Activated CD4-positive, alpha-beta T cell treated with anti-CD3 and anti-CD28 coated beads for 24 hours (primary cell): ENCODE measurements around the gene APCDD1L.
"Not testable (repeated sequence)": the region's sequence is repeated elsewhere in the genome, so short reads cannot be mapped to it uniquely, and the experiment has no call there.

Source experiments
- DNase-seq, 2 donors: peaks; one replicate each; pipeline ENCODE4 v3.0.0-alpha.2; 2020; ENCODE audit warnings: low read depth in 2 of 2

The APCDD1L gene

GRCh38 chr20:58441723-58442122 lies 73.5 kb downstream of the APCDD1L start:
- no peak for DNase-seq

GRCh38 chr20:58440021-58440767 lies 75.0 kb downstream of the APCDD1L start:
- DNase-seq = no peak

GRCh38 chr20:58438970-58439808 lies 76.0 kb downstream of the APCDD1L start:
- DNase-seq = no peak

- no peak for DNase-seq
These were observed 78.1 kb downstream of the APCDD1L start for GRCh38 chr20:58436868-58437645.

- DNase-seq = no peak
These were observed 80.0 kb downstream of the APCDD1L start for GRCh38 chr20:58435237-58435636.

- DNase-seq = no peak
These were observed 80.9 kb downstream of the APCDD1L start for GRCh38 chr20:58434326-58434725.

- no peak for DNase-seq
These were observed 81.4 kb downstream of the APCDD1L start for GRCh38 chr20:58433759-58434158.

- DNase-seq = no peak
These were observed 82.1 kb downstream of the APCDD1L start for GRCh38 chr20:58433029-58433647.

GRCh38 chr20:58432186-58432954 lies 82.8 kb downstream of the APCDD1L start:
- no peak for DNase-seq

- DNase-seq = no peak
These were observed 84.1 kb downstream of the APCDD1L start for GRCh38 chr20:58431134-58431533.

- no peak for DNase-seq
These were observed 85.9 kb downstream of the APCDD1L start for GRCh38 chr20:58429303-58429702.

GRCh38 chr20:58428364-58428763 lies 86.8 kb downstream of the APCDD1L start:
- no peak for DNase-seq

GRCh38 chr20:58427571-58427970 lies 87.6 kb downstream of the APCDD1L start:
- not testable (repeated sequence) for DNase-seq

GRCh38 chr20:58424218-58424969 lies 90.8 kb downstream of the APCDD1L start:
- DNase-seq = no peak

- no peak for DNase-seq
These were observed 93.7 kb downstream of the APCDD1L start for GRCh38 chr20:58421497-58421850.

GRCh38 chr20:58420798-58421496 lies 94.3 kb downstream of the APCDD1L start:
- no peak for DNase-seq

GRCh38 chr20:58418949-58419748 lies 96.0 kb downstream of the APCDD1L start:
- no peak for DNase-seq

- DNase-seq = no peak
These were observed 97.8 kb downstream of the APCDD1L start for GRCh38 chr20:58417438-58417837.

GRCh38 chr20:58416835-58417234 lies 98.4 kb downstream of the APCDD1L start:
- DNase-seq = no peak
